HepG2 (cell line): ENCODE measurements around the gene PA2G4. TPM values are rescaled to one million over a fixed set of nuclear protein-coding genes. Genes with fewer than 3 reads are reported as not detected.
A peak's percentile ranks its signal among the peaks of the same experiment; 100 is the strongest.

ENCODE experiments used
- ATAC-seq: fragments of 200-7000 bp; cut with Tn5 transposase; 3 replicates; pipeline ENCODE4 v1.9.1; 2020; ENCODE audit warnings: mild to moderate bottlenecking, moderate library complexity
- BruUV-seq: library from RNA; stranded (reverse); fragments of 400-500 nt; replicated peaks from 2 replicates; lab custom pipeline; 2021; lab: Mats Ljungman, UMichigan
- CTCF ChIA-PET: fragments of 300-600 bp; formaldehyde crosslinking; extraction: SDS; loops from one replicate; lab custom pipeline; 2021; ENCODE audit warnings: low total read pairs, inconsistent platforms, low intra/inter-chr PET ratio; lab: Yijun Ruan, JAX
- POLR2A ChIA-PET: fragments of 350-600 bp; sonication (Branson Sonifier 250); formaldehyde crosslinking; loops from one replicate; lab custom pipeline; 2020; ENCODE audit warnings: antibody characterized with exemption, inconsistent platforms; lab: Yijun Ruan, JAX
- DNase-seq: peaks from one replicate; pipeline ENCODE4 v3.0.0-alpha.2; 2015; ENCODE audit warnings: low spot score
- FAIRE-seq: peaks from 3 replicates; lab custom pipeline; 2011; peaks lifted over from hg19 to GRCh38; lab: Jason Lieb, UNC
- H2AFZ ChIP-seq: one replicate; pipeline ENCODE4 v1.6.1; 2011; ENCODE audit warnings: low read length, inconsistent platforms
- H3K27ac ChIP-seq: fragments of 300-600 bp; 3 replicates; pipeline ENCODE4 v1.8.0; 2011; ENCODE audit warnings: mixed run types, mild to moderate bottlenecking, mixed read lengths, low read length, inconsistent platforms; ENCODE audit not compliant: insufficient read depth; ENCODE audit errors: extremely low read length
- H3K27me3 ChIP-seq, 2 experiments: fragments of 200-600 bp in 1 of 2; 2 replicates in 1 of 2; 3 replicates in 1 of 2; pipeline versions ENCODE4 v1.6.0 to v1.8.0; 2011; ENCODE audit warnings: low read length in 2 of 2, mild to moderate bottlenecking in 2 of 2, moderate library complexity in 2 of 2, inconsistent platforms in 1 of 2; ENCODE audit not compliant: insufficient read depth in 2 of 2, control insufficient read depth in 1 of 2
- H3K36me3 ChIP-seq, 2 experiments: fragments of 200-600 bp in 1 of 2; replicated peaks in 1 of 2; 2 replicates in 1 of 2; 3 replicates in 1 of 2; pipeline versions ENCODE4 v1.5.1 to v1.8.0; 2011; ENCODE audit warnings: low read length in 2 of 2, inconsistent platforms in 1 of 2; ENCODE audit not compliant: insufficient read depth in 2 of 2, control insufficient read depth in 1 of 2
- H3K4me1 ChIP-seq: 2 replicates; pipeline ENCODE4 v1.5.1; 2012; ENCODE audit warnings: low read length, inconsistent platforms; ENCODE audit not compliant: insufficient read depth
- H3K4me2 ChIP-seq: 2 replicates; pipeline ENCODE4 v1.6.0; 2011; ENCODE audit warnings: low read depth, low read length, inconsistent platforms
- H3K4me3 ChIP-seq, 3 experiments: fragments of 200-600 bp in 1 of 3; sonication (generic), shearing (Covaris generic) in 1 of 3; replicated peaks in 1 of 3; 2 replicates each; pipeline ENCODE4 v1.5.1; 2011 to 2016; ENCODE audit warnings: low read length in 3 of 3, inconsistent platforms in 2 of 3, low read depth in 2 of 3, mild to moderate bottlenecking in 2 of 3, control low read depth in 1 of 3, mixed read lengths in 1 of 3; ENCODE audit not compliant: insufficient read depth in 1 of 3
- H3K79me2 ChIP-seq: one replicate; pipeline ENCODE4 v1.6.1; 2011; ENCODE audit warnings: low read length, inconsistent platforms; ENCODE audit not compliant: insufficient read depth
- H3K9ac ChIP-seq: 2 replicates; pipeline ENCODE4 v1.6.0; 2011; ENCODE audit warnings: mild to moderate bottlenecking, low read depth, low read length, inconsistent platforms; ENCODE audit not compliant: insufficient read depth
- H3K9me3 ChIP-seq: 2 replicates; pipeline ENCODE4 v1.5.1; 2012; ENCODE audit warnings: mild to moderate bottlenecking, low read length
- H4K20me1 ChIP-seq: 2 replicates; pipeline ENCODE4 v1.6.0; 2011; ENCODE audit warnings: inconsistent platforms, mild to moderate bottlenecking, low read length, moderate library complexity; ENCODE audit not compliant: insufficient read depth
- ELK4 ChIP-seq: sonication (generic); formaldehyde crosslinking; IDR thresholded peaks from 2 replicates; pipeline ENCODE4 v1.9.0; 2021; ENCODE audit warnings: missing genetic modification reagents, borderline replicate concordance
- ISX ChIP-seq: sonication (generic); formaldehyde crosslinking; conservative IDR thresholded peaks from 2 replicates; pipeline ENCODE4 v1.5.0; 2020; ENCODE audit warnings: missing genetic modification reagents
- NFRKB ChIP-seq: fragments of 450-650 bp; IDR thresholded peaks from 2 replicates; pipeline ENCODE4 v1.6.1; 2017
- RCOR2 ChIP-seq: IDR thresholded peaks from 2 replicates; pipeline ENCODE4 v1.6.1; 2016; ENCODE audit warnings: missing biosample characterization, missing genetic modification reagents
- SATB2 ChIP-seq: sonication (generic); formaldehyde crosslinking; IDR thresholded peaks from 2 replicates; pipeline ENCODE4 v1.5.0; 2020; ENCODE audit warnings: missing genetic modification reagents
- TBL1XR1 ChIP-seq: fragments of 150-350 bp; IDR thresholded peaks from 2 replicates; pipeline ENCODE4 v1.6.1; 2014; ENCODE audit warnings: borderline replicate concordance, low read length; ENCODE audit not compliant: partially characterized antibody
- ZFP82 ChIP-seq: sonication (generic); formaldehyde crosslinking; IDR thresholded peaks from 2 replicates; pipeline ENCODE4 v1.5.1; 2020; ENCODE audit warnings: mild to moderate bottlenecking, missing genetic modification reagents, borderline replicate concordance
- ZNF224 ChIP-seq: sonication (generic); formaldehyde crosslinking; IDR thresholded peaks from 2 replicates; pipeline ENCODE4 v1.5.0; 2020; ENCODE audit warnings: mild to moderate bottlenecking, missing genetic modification reagents
- ZNF275 ChIP-seq: sonication (generic); formaldehyde crosslinking; IDR thresholded peaks from 2 replicates; pipeline ENCODE4 v1.8.0; 2022; ENCODE audit warnings: missing genetic modification reagents, mild to moderate bottlenecking, inconsistent platforms, borderline replicate concordance
- ZNF670 ChIP-seq: sonication (generic); formaldehyde crosslinking; IDR thresholded peaks from 2 replicates; pipeline ENCODE4 v1.8.0; 2022; ENCODE audit warnings: mild to moderate bottlenecking, missing genetic modification reagents, borderline replicate concordance
- ZNF850 ChIP-seq: sonication (generic); formaldehyde crosslinking; conservative IDR thresholded peaks from 2 replicates; pipeline ENCODE4 v1.9.0; 2021; ENCODE audit warnings: mild to moderate bottlenecking, missing genetic modification reagents
- WGBS: methylation state at CpG from one replicate; pipeline ENCODE4 v1.1.6; 2017; ENCODE audit warnings: low lambda C conversion rate; 5-methylcytosine and 5-hydroxymethylcytosine counted together
- in situ Hi-C: cut with HindIII; loops from 2 replicates; pipeline ENCODE4 v1.10.0; 2017; ENCODE audit warnings: low pct_unique_long_range_greater_than_20kb; ENCODE audit not compliant: extremely low pct_ligation_motif_present
- intact Hi-C: fragments of 100-400 bp; cut with micrococcal nuclease; formaldehyde crosslinking; loops from one replicate; pipeline ENCODE4 v1.10.0; 2022; ENCODE audit not compliant: unreplicated experiment
- polyA plus RNA-seq, 8 experiments: library from polyadenylated mRNA; depleted of rRNA in 3 of 8; stranded (reverse) in 7 of 8; unstranded in 1 of 8; fragments of >200 nt; fragmentation: Illumina TruSeq in 4 of 8; extraction: Trizol in 4 of 8; gene quantifications; 2 replicates each; pipeline versions ENCODE4 v1.2.1 to v1.2.3, GENCODE V29; 2011 to 2016; ENCODE audit warnings: low read depth in 4 of 8, missing spikeins in 1 of 8, mixed read lengths in 1 of 8; ENCODE audit not compliant: insufficient read depth in 1 of 8
- total RNA-seq, 5 experiments: library from RNA; depleted of rRNA; stranded (reverse); fragments of >200 nt; fragmentation: Illumina TruSeq; extraction: Trizol; gene quantifications; 2 replicates each; pipeline ENCODE4 v1.2.3, GENCODE V29; 2016; ENCODE audit warnings: low read depth in 1 of 5
- TF ChIP-seq, protein P1 (sequence below): sonication (generic); formaldehyde crosslinking; IDR thresholded peaks from 2 replicates; pipeline ENCODE4 v1.5.1; 2020; ENCODE audit warnings: mild to moderate bottlenecking, missing genetic modification reagents
- TF ChIP-seq, protein P2 (sequence below): sonication (generic); formaldehyde crosslinking; IDR thresholded peaks from 2 replicates; pipeline ENCODE4 v1.4.0; 2020; ENCODE audit warnings: missing genetic modification reagents, mild to moderate bottlenecking, borderline replicate concordance

The PA2G4 gene
- total and polyA plus RNA-seq, 2 of the 13 experiments (the other 11 are each of a cell fraction or from before 2014, with no cell fraction given), result 147 to 240 TPM

GRCh38 chr12:56118688-56119357 lies 14.5 kb downstream of the PA2G4 start:
- DNase-seq (no peak), FAIRE-seq (no peak), ATAC-seq (peak; percentile 18)
- peaks cover 58% of the 10 kb centered on the region for H3K4me1 ChIP-seq
- H4K20me1 ChIP-seq, result no peaks in the 10 kb centered on the region
- H3K9me3 ChIP-seq, result no peaks in the 10 kb centered on the region
- intact Hi-C loops, result loop anchor here (1.0 to 5.0 kb wide), 7 partner anchors 34 to 348 kb away; partner anchors contain the start of genes CS, MYL6B, SMARCC2 and SPRYD4
- H3K79me2 ChIP-seq, result peaks cover 15% of the 10 kb centered on the region
- POLR2A ChIA-PET, result interaction anchor here (0.6 to 6.2 kb wide), 25 partner anchors 9 to 331 kb away, joined by 3 to 128 read pairs (median 4); partner anchors contain the start of genes CNPY2, COQ10A, CS and ERBB3
- H3K27ac ChIP-seq, result peak overlapping the region; percentile 72
- no TSS peak for BruUV-seq
- H3K4me3 ChIP-seq, result peak overlapping the region; percentile 67 to 86 (median 74)
- 0 out of 5 replicates have a peak, but pooled peaks cover 0 to 4% of the 10 kb centered on the region in 2 experiments for H3K36me3 ChIP-seq
- in situ Hi-C loops, result no loop called here
- no peaks in the 10 kb centered on the region; a peak in 1 of 5 replicates for H3K27me3 ChIP-seq
- H2AFZ ChIP-seq, result no peak overlapping the region
- peak overlapping the region; percentile 98 for H3K4me2 ChIP-seq
- 3% methylated on average over 12 of the region's 13 CpGs for WGBS
- CTCF ChIA-PET, result interaction anchor here (0.6 to 3.2 kb wide), 5 partner anchors 39 to 105 kb away, joined by 3 to 49 read pairs (median 4); partner anchors contain the start of genes NABP2 and SMARCC2
- H3K9ac ChIP-seq, result peak overlapping the region; percentile 72
- TF ChIP-seq ZNF850 (CRISPR knock-in tag) (peak; percentile 85), TBL1XR1 (no peak), ZFP82 (CRISPR knock-in tag) (peak; percentile 77; the same call in 1 of the 2 replicates), SATB2 (no peak), ZNF275 (peak; percentile 10; the same call in 1 of the 2 replicates), NFRKB (no peak), ELK4 (no peak), ZNF670 (CRISPR knock-in tag) (peak; percentile 75; the same call in 1 of the 2 replicates), RCOR2 (CRISPR knock-in tag) (0 out of 2 replicates have a peak, but pooled peaks have one; percentile 14), ISX (no peak), ZNF224 (CRISPR knock-in tag) (0 out of 2 replicates have a peak, but pooled peaks have one; percentile 9)
- TF ChIP-seq, protein P1, sequence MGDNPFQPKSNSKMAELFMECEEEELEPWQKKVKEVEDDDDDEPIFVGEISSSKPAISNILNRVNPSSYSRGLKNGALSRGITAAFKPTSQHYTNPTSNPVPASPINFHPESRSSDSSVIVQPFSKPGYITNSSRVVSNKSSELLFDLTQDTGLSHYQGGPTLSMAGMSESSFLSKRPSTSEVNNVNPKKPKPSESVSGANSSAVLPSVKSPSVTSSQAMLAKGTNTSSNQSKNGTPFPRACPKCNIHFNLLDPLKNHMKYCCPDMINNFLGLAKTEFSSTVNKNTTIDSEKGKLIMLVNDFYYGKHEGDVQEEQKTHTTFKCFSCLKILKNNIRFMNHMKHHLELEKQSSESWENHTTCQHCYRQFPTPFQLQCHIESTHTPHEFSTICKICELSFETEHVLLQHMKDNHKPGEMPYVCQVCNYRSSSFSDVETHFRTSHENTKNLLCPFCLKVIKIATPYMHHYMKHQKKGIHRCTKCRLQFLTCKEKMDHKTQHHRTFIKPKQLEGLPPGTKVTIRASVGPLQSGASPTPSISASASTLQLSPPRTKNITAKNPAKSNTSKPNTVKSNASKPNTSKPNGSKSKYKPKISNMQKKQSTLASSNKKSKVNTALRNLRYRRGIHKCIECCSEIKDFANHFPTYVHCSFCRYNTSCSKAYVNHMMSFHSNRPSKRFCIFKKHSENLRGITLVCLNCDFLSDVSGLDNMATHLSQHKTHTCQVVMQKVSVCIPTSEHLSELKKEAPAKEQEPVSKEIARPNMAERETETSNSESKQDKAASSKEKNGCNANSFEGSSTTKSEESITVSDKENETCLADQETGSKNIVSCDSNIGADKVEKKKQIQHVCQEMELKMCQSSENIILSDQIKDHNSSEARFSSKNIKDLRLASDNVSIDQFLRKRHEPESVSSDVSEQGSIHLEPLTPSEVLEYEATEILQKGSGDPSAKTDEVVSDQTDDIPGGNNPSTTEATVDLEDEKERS (CRISPR knock-in tag), result no peak
- TF ChIP-seq, protein P2, sequence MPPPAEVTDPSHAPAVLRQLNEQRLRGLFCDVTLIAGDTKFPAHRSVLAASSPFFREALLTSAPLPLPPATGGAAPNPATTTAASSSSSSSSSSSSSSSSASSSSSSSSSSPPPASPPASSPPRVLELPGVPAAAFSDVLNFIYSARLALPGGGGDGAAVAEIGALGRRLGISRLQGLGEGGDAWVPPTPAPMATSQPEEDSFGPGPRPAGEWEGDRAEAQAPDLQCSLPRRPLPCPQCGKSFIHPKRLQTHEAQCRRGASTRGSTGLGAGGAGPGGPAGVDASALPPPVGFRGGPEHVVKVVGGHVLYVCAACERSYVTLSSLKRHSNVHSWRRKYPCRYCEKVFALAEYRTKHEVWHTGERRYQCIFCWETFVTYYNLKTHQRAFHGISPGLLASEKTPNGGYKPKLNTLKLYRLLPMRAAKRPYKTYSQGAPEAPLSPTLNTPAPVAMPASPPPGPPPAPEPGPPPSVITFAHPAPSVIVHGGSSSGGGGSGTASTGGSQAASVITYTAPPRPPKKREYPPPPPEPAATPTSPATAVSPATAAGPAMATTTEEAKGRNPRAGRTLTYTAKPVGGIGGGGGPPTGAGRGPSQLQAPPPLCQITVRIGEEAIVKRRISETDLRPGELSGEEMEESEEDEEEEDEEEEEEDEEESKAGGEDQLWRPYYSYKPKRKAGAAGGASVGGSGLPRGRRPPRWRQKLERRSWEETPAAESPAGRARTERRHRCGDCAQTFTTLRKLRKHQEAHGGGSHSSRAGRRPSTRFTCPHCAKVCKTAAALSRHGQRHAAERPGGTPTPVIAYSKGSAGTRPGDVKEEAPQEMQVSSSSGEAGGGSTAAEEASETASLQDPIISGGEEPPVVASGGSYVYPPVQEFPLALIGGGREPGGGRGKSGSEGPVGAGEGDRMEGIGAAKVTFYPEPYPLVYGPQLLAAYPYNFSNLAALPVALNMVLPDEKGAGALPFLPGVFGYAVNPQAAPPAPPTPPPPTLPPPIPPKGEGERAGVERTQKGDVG, result no peak
